ENCODE results near the gene IFNAR1.

The IFNAR1 gene

DNA sequence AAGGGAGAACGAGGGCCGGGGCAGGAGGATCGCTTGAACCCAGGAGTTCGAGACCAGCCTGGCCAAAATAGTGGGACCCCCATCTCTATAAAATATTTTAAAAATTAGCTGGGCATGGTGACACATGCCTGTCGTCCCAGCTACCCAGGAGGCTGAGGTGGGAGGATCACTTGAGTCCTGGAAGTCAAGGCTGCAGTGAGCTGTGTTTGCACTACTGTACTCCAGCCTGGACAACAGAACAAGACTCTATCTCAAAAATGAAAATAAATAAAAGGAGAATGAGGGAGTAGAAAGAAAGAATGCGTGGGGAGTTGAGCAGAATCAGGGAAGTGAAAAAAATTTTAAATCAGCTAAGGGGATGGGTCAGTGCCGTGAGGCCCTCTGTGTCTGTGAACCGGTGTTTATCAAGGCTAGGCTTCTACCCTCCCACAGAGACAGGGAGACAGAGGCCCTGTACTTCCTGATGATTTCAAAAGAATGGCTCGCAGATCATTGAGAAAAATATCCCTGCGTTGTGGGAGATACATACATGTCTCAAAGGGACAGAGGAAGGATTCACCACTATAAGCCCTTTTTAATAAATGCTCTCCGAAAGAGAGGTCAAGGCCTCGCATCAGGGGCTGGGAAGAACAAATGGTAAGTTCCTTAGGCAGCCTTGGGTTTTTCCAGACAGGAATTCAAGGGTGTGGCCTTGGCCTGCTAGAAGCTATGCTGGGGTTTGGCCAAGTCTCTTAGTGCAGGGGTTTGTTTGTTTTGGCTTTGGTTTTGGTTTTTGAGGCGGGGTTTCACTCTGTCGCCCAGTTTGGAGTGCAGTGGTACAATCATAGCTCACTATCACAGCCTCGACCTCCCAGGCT is 37.9 kb upstream of the IFNAR1 start:
- H3K27ac ChIP-seq = no peak overlapping the region
- TF ChIP-seq, protein P1, sequence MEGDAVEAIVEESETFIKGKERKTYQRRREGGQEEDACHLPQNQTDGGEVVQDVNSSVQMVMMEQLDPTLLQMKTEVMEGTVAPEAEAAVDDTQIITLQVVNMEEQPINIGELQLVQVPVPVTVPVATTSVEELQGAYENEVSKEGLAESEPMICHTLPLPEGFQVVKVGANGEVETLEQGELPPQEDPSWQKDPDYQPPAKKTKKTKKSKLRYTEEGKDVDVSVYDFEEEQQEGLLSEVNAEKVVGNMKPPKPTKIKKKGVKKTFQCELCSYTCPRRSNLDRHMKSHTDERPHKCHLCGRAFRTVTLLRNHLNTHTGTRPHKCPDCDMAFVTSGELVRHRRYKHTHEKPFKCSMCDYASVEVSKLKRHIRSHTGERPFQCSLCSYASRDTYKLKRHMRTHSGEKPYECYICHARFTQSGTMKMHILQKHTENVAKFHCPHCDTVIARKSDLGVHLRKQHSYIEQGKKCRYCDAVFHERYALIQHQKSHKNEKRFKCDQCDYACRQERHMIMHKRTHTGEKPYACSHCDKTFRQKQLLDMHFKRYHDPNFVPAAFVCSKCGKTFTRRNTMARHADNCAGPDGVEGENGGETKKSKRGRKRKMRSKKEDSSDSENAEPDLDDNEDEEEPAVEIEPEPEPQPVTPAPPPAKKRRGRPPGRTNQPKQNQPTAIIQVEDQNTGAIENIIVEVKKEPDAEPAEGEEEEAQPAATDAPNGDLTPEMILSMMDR (conservative IDR thresholded peaks at IDR 0.05) = no peak

GRCh38 chr21:33289199-33289819 is 35.5 kb upstream of the IFNAR1 start:
- TF ChIP-seq, protein P1 (conservative IDR thresholded peaks at IDR 0.05) = no peak
- no peak for TF ChIP-seq ZFX (IDR thresholded peaks at IDR 0.05)
- no peak overlapping the region for H3K27ac ChIP-seq

DNA sequence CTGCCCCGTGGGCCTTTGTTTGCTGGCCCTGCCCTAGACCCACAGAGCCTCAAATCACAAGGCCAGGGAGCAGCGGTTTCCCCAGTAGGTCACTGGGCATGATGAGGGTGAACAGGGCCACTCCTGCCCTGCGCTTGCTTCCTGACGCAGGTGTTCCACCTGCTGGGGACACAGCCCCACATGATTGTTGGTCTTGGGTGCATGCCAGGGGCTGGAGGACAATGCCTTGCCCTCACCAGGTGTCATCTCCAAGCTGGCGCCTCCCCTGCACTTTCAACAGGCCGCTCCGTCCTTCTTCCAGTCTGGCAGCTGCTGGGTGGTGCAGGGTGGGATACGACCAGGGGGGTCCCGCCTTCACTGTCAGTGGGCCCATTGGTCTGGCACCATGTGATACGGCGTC is 34.3 kb upstream of the IFNAR1 start:
- TF ChIP-seq ZFX (IDR thresholded peaks at IDR 0.05) = no peak
- TF ChIP-seq, protein P1 (conservative IDR thresholded peaks at IDR 0.05) = no peak
- no peak overlapping the region for H3K27ac ChIP-seq

GRCh38 chr21:33291686-33292085 is 33.1 kb upstream of the IFNAR1 start:
- H3K27ac ChIP-seq = no peak overlapping the region
- no peak for TF ChIP-seq ZFX (IDR thresholded peaks at IDR 0.05)
- TF ChIP-seq, protein P1 (conservative IDR thresholded peaks at IDR 0.05) = no peak

GRCh38 chr21:33292724-33293123 is 32.0 kb upstream of the IFNAR1 start:
- peak overlapping the region; percentile 16; the same call in 1 of the 2 replicates for H3K27ac ChIP-seq
- no peak for TF ChIP-seq ZFX (IDR thresholded peaks at IDR 0.05)
- TF ChIP-seq, protein P1 (conservative IDR thresholded peaks at IDR 0.05) = no peak

DNA sequence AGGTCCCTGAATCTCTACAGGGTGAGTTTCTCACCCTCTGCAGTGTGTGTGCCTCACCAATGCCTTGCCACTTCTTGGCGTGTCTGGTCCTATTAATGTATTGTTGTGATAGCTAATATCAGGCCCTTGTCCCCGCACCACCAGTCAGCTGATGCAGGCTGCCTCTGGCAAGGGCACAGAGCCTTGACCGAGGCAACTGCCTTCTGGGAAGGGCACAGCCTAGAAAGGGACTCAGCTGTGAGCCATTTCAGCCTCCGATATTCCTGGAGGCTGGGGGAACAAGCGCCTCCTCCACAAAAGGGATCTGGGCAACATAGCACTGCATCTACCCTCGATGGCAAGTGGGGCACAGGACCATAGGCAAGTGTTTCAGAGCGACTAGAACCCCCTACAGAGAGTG is 31.6 kb upstream of the IFNAR1 start:
- H3K27ac ChIP-seq = no peak overlapping the region; the same call in 1 of the 2 replicates
- TF ChIP-seq ZFX (IDR thresholded peaks at IDR 0.05) = no peak
- TF ChIP-seq, protein P1 (conservative IDR thresholded peaks at IDR 0.05) = no peak

- TF ChIP-seq, protein P1 (conservative IDR thresholded peaks at IDR 0.05) = no peak
- no peak for TF ChIP-seq ZFX (IDR thresholded peaks at IDR 0.05)
- no peak overlapping the region for H3K27ac ChIP-seq
Measured at GRCh38 chr21:33293811-33294216, 31.0 kb upstream of the IFNAR1 start.

All from C4-2B (cell line).